Esophagus muscularis mucosa (tissue), 4 donors: ENCODE data around the gene SLC4A5. TPM values are rescaled to one million over a fixed set of nuclear protein-coding genes. Genes with fewer than 3 reads are reported as not detected.

Experiments
- DNase-seq: peaks from one replicate; pipeline ENCODE4 v3.0.0-alpha.2; 2017; ENCODE audit errors: extremely low spot score
- H3K27ac ChIP-seq, 4 donors: fragments of 200-600 bp; sonication (generic); replicated peaks in 1 of 4; 1 replicate in 3 of 4; 2 replicates in 1 of 4; pipeline ENCODE4 v1.5.1; 2016 to 2019; ENCODE audit warnings: mild to moderate bottlenecking in 1 of 4
- H3K27me3 ChIP-seq, 4 donors: fragments of 200-600 bp; sonication (generic); one replicate each; pipeline versions ENCODE4 v1.5.1 to v1.6.0; 2016 to 2019
- H3K36me3 ChIP-seq, 4 donors: fragments of 200-600 bp; sonication (generic); one replicate each; pipeline ENCODE4 v1.5.1; 2016 to 2019
- H3K4me1 ChIP-seq, 4 donors: fragments of 200-600 bp; sonication (generic); one replicate each; pipeline ENCODE4 v1.5.1; 2016 to 2019
- H3K4me3 ChIP-seq, 4 donors: fragments of 200-600 bp; sonication (generic); 1 replicate in 2 of 4; 2 replicates in 2 of 4; pipeline ENCODE4 v1.5.1; 2016 to 2019; ENCODE audit warnings: mild to moderate bottlenecking in 4 of 4, moderate library complexity in 1 of 4
- H3K9me3 ChIP-seq, 4 donors: fragments of 200-600 bp; sonication (generic); 1 replicate in 3 of 4; 2 replicates in 1 of 4; pipeline ENCODE4 v1.5.1; 2016 to 2019
- CTCF ChIP-seq, 3 experiments: fragments of 200-600 bp in 2 of 3; fragments of 450-650 bp in 1 of 3; sonication (generic) in 2 of 3; IDR thresholded peaks; one replicate each; pipeline ENCODE4 v1.5.1; 2017 to 2019; ENCODE audit warnings: antibody characterized with exemption in 3 of 3, mild to moderate bottlenecking in 2 of 3, moderate library complexity in 1 of 3
- EP300 ChIP-seq: sonication (generic); formaldehyde crosslinking; IDR thresholded peaks from one replicate; pipeline ENCODE4 v1.6.1; 2017; ENCODE audit warnings: antibody characterized with exemption
- POLR2A ChIP-seq: fragments of 450-650 bp; IDR thresholded peaks from one replicate; pipeline ENCODE4 v1.6.1; 2017; ENCODE audit warnings: antibody characterized with exemption, moderate library complexity, mild to moderate bottlenecking, low read depth
- POLR2AphosphoS5 ChIP-seq, 2 donors: sonication (generic); formaldehyde crosslinking; IDR thresholded peaks; one replicate each; pipeline ENCODE4 v1.6.1; 2017; ENCODE audit warnings: antibody characterized with exemption in 2 of 2
- WGBS: methylation state at CpG from one replicate; pipeline ENCODE4 v1.1.5; 2018; 5-methylcytosine and 5-hydroxymethylcytosine counted together
- intact Hi-C: fragments of 100-400 bp; cut with DNase I; formaldehyde crosslinking; loops from one replicate; pipeline ENCODE4 v1.15.1; 2023
- total RNA-seq, 4 donors: library from RNA; depleted of rRNA; stranded (reverse); fragments of >200 nt; gene quantifications; one replicate each; pipeline versions ENCODE4 v1.1.0 to v1.2.1, GENCODE V29; 2016

SLC4A5 gene
- total RNA-seq, 4 donors from 2014 or later = 0.50 to 1.8 (median 1.4) TPM

GRCh38 chr2:74226648-74227213 is 116.5 kb downstream of the SLC4A5 start:
- Histone ChIP-seq H3K36me3 (peaks cover 0 to 6% (median 0%) of the 10 kb centered on the region in 4 donors), H3K4me3 (no peak overlapping the region)
- 83% methylated on average over 18 of the region's 21 CpGs for WGBS

GRCh38 chr2:74225698-74226459 is 117.3 kb downstream of the SLC4A5 start:
- intact Hi-C loops = no loop called here
- Histone ChIP-seq H3K27ac (no peak overlapping the region), H3K4me1 (peaks cover 11 to 13% (median 12%) of the 10 kb centered on the region in 4 donors), H3K27me3 (no peaks in the 10 kb centered on the region), H3K9me3 (no peaks in the 10 kb centered on the region), H3K36me3 (peaks cover 0 to 11% (median 3%) of the 10 kb centered on the region in 4 donors), H3K4me3 (no peak overlapping the region)
- TF ChIP-seq POLR2AphosphoS5 (IDR thresholded peaks at IDR 0.05) (no peak), POLR2A (no peak), CTCF (IDR thresholded peaks at IDR 0.05) (no peak), EP300 (no peak)
- 78% methylated on average over 4 of the region's 4 CpGs for WGBS
- no peak for DNase-seq

More at GRCh38 chr2:74226648-74227213, 116.5 kb downstream of the SLC4A5 start:
- H3K27ac ChIP-seq = no peak overlapping the region
- H3K9me3 ChIP-seq = no peaks in the 10 kb centered on the region
- DNase-seq = no peak
- no peaks in the 10 kb centered on the region for H3K27me3 ChIP-seq
- peaks cover 11 to 13% (median 12%) of the 10 kb centered on the region in 4 donors for H3K4me1 ChIP-seq
- TF ChIP-seq CTCF (IDR thresholded peaks at IDR 0.05) = no peak
- TF ChIP-seq EP300 = no peak
- no peak for TF ChIP-seq POLR2A
- no peak for TF ChIP-seq POLR2AphosphoS5 (IDR thresholded peaks at IDR 0.05)
- intact Hi-C loops = no loop called here

- no peak overlapping the region for H3K27ac ChIP-seq
- TF ChIP-seq EP300 (no peak), POLR2AphosphoS5 (IDR thresholded peaks at IDR 0.05) (no peak), CTCF (IDR thresholded peaks at IDR 0.05) (no peak), POLR2A (no peak)
Observed at GRCh38 chr2:74223941-74224770, 119.1 kb downstream of the SLC4A5 start.

GRCh38 chr2:74222300-74222650 is 120.9 kb downstream of the SLC4A5 start:
- intact Hi-C loops = no loop called here
- Histone ChIP-seq H3K36me3 (peaks cover 0 to 24% (median 9%) of the 10 kb centered on the region in 4 donors), H3K4me1 (peaks cover 11 to 13% (median 12%) of the 10 kb centered on the region in 4 donors), H3K4me3 (no peak overlapping the region), H3K27ac (no peak overlapping the region), H3K9me3 (no peaks in the 10 kb centered on the region), H3K27me3 (no peaks in the 10 kb centered on the region)
- 91% methylated on average over 3 of the region's 6 CpGs for WGBS
- no peak for DNase-seq
- TF ChIP-seq CTCF (IDR thresholded peaks at IDR 0.05) = no peak
- no peak for TF ChIP-seq POLR2A
- no peak for TF ChIP-seq POLR2AphosphoS5 (IDR thresholded peaks at IDR 0.05)
- TF ChIP-seq EP300 = no peak

More at GRCh38 chr2:74223941-74224770, 119.1 kb downstream of the SLC4A5 start:
- H3K4me1 ChIP-seq = peaks cover 11 to 13% (median 12%) of the 10 kb centered on the region in 4 donors
- peaks cover 0 to 11% (median 4%) of the 10 kb centered on the region in 4 donors for H3K36me3 ChIP-seq
- no peaks in the 10 kb centered on the region for H3K27me3 ChIP-seq
- no peak for DNase-seq
- no peaks in the 10 kb centered on the region for H3K9me3 ChIP-seq
- 95% methylated on average over 8 of the region's 8 CpGs for whole genome bisulfite sequencing
- H3K4me3 ChIP-seq = no peak overlapping the region
- intact Hi-C loops = no loop called here
